ENCODE results near the gene GAS2L2. TPM values are rescaled to one million over a fixed set of nuclear protein-coding genes. Genes with fewer than 3 reads are reported as not detected.

GAS2L2 gene
- total and polyA plus RNA-seq, 2 experiments from 2014 or later = 0.06 TPM; not detected in 1

DNA sequence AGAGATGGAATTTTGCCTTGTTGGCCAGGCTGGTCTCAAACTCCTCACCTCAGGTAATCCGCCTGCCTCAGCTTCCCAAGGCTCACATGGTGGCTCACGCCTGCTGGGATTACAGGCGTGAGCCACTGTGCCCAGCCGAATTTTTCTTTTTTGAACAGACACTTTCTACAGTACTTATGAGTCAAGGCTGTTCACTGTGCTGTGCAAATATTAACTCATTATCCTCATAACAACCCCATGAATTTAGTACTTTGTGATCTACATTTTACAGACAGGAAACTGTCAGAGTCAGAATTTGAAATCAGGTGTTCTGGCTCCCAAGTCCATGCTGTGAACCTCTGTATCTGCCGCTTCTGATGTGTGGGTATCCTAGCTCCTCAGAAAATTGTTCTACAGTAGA, 47.3 kb downstream of the GAS2L2 start:
- Mint-ChIP-seq H3K27me3 (ENCODE audit: insufficient read depth, low read depth, poor library complexity) (no peaks in the 10 kb centered on the region), H3K36me3 (ENCODE audit: low read depth) (peaks cover 18% of the 10 kb centered on the region), H3K9me3 (no peaks in the 10 kb centered on the region), H3K27ac (no peak overlapping the region), H3K4me3 (no peak overlapping the region), H3K4me1 (no peaks in the 10 kb centered on the region)
- Histone ChIP-seq H4K20me1 (replicated peaks; ENCODE audit: insufficient read depth) (peaks cover 16% of the 10 kb centered on the region), H3F3A (replicated peaks; ENCODE audit: low read depth) (no peaks in the 10 kb centered on the region), H2AFZ (no peak overlapping the region), H3K9me2 (ENCODE audit: insufficient read depth) (no peaks in the 10 kb centered on the region), H3K79me2 (replicated peaks; ENCODE audit: insufficient read depth) (no peaks in the 10 kb centered on the region), H3K4me2 (no peak overlapping the region), H3K36me3 (ENCODE audit: insufficient read depth) (peaks cover 10% of the 10 kb centered on the region), H3K27me3 (ENCODE audit: insufficient read depth) (no peaks in the 10 kb centered on the region), H3K4me3 (no peak overlapping the region), H3K4me1 (ENCODE audit: insufficient read depth) (no peaks in the 10 kb centered on the region), H3K27ac (ENCODE audit: low read depth) (no peak overlapping the region)
- TF ChIP-seq EZH2phosphoT487 (IDR thresholded peaks at IDR 0.05; ENCODE audit: unreplicated experiment) (no peak), NANOG (IDR thresholded peaks at IDR 0.05; ENCODE audit: borderline replicate concordance) (no peak), EZH2 (IDR thresholded peaks at IDR 0.05; ENCODE audit: low read depth, unreplicated experiment) (no peak), JUNB (IDR thresholded peaks at IDR 0.05; ENCODE audit: unreplicated experiment) (no peak), ZNF331 (CRISPR knock-in tag; IDR thresholded peaks at IDR 0.05; ENCODE audit: low read depth) (no peak), CREB1 (CRISPR knock-in tag; IDR thresholded peaks at IDR 0.05; ENCODE audit: low read depth) (no peak), ZNF114 (CRISPR knock-in tag; IDR thresholded peaks at IDR 0.05) (no peak), POLR2AphosphoS5 (IDR thresholded peaks at IDR 0.05; ENCODE audit: low read depth) (no peak), STAT1 (IDR thresholded peaks at IDR 0.05; ENCODE audit: unreplicated experiment) (no peak)
- TF ChIP-seq, protein P1, sequence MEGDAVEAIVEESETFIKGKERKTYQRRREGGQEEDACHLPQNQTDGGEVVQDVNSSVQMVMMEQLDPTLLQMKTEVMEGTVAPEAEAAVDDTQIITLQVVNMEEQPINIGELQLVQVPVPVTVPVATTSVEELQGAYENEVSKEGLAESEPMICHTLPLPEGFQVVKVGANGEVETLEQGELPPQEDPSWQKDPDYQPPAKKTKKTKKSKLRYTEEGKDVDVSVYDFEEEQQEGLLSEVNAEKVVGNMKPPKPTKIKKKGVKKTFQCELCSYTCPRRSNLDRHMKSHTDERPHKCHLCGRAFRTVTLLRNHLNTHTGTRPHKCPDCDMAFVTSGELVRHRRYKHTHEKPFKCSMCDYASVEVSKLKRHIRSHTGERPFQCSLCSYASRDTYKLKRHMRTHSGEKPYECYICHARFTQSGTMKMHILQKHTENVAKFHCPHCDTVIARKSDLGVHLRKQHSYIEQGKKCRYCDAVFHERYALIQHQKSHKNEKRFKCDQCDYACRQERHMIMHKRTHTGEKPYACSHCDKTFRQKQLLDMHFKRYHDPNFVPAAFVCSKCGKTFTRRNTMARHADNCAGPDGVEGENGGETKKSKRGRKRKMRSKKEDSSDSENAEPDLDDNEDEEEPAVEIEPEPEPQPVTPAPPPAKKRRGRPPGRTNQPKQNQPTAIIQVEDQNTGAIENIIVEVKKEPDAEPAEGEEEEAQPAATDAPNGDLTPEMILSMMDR (conservative IDR thresholded peaks at IDR 0.05; ENCODE audit: low read depth in 2 of 2) = no peak
- TF ChIP-seq, protein P2, sequence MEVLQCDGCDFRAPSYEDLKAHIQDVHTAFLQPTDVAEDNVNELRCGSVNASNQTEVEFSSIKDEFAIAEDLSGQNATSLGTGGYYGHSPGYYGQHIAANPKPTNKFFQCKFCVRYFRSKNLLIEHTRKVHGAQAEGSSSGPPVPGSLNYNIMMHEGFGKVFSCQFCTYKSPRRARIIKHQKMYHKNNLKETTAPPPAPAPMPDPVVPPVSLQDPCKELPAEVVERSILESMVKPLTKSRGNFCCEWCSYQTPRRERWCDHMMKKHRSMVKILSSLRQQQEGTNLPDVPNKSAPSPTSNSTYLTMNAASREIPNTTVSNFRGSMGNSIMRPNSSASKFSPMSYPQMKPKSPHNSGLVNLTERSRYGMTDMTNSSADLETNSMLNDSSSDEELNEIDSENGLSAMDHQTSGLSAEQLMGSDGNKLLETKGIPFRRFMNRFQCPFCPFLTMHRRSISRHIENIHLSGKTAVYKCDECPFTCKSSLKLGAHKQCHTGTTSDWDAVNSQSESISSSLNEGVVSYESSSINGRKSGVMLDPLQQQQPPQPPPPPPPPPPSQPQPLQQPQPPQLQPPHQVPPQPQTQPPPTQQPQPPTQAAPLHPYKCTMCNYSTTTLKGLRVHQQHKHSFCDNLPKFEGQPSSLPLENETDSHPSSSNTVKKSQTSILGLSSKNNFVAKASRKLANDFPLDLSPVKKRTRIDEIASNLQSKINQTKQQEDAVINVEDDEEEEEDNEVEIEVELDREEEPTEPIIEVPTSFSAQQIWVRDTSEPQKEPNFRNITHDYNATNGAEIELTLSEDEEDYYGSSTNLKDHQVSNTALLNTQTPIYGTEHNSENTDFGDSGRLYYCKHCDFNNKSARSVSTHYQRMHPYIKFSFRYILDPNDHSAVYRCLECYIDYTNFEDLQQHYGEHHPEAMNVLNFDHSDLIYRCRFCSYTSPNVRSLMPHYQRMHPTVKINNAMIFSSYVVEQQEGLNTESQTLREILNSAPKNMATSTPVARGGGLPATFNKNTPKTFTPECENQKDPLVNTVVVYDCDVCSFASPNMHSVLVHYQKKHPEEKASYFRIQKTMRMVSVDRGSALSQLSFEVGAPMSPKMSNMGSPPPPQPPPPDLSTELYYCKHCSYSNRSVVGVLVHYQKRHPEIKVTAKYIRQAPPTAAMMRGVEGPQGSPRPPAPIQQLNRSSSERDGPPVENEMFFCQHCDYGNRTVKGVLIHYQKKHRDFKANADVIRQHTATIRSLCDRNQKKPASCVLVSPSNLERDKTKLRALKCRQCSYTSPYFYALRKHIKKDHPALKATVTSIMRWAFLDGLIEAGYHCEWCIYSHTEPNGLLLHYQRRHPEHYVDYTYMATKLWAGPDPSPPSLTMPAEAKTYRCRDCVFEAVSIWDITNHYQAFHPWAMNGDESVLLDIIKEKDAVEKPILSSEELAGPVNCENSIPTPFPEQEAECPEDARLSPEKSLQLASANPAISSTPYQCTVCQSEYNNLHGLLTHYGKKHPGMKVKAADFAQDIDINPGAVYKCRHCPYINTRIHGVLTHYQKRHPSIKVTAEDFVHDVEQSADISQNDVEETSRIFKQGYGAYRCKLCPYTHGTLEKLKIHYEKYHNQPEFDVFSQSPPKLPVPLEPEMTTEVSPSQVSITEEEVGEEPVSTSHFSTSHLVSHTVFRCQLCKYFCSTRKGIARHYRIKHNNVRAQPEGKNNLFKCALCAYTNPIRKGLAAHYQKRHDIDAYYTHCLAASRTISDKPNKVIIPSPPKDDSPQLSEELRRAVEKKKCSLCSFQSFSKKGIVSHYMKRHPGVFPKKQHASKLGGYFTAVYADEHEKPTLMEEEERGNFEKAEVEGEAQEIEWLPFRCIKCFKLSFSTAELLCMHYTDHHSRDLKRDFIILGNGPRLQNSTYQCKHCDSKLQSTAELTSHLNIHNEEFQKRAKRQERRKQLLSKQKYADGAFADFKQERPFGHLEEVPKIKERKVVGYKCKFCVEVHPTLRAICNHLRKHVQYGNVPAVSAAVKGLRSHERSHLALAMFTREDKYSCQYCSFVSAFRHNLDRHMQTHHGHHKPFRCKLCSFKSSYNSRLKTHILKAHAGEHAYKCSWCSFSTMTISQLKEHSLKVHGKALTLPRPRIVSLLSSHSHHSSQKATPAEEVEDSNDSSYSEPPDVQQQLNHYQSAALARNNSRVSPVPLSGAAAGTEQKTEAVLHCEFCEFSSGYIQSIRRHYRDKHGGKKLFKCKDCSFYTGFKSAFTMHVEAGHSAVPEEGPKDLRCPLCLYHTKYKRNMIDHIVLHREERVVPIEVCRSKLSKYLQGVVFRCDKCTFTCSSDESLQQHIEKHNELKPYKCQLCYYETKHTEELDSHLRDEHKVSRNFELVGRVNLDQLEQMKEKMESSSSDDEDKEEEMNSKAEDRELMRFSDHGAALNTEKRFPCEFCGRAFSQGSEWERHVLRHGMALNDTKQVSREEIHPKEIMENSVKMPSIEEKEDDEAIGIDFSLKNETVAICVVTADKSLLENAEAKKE (CRISPR knock-in tag; IDR thresholded peaks at IDR 0.05) = no peak
- TF ChIP-seq, protein P3, sequence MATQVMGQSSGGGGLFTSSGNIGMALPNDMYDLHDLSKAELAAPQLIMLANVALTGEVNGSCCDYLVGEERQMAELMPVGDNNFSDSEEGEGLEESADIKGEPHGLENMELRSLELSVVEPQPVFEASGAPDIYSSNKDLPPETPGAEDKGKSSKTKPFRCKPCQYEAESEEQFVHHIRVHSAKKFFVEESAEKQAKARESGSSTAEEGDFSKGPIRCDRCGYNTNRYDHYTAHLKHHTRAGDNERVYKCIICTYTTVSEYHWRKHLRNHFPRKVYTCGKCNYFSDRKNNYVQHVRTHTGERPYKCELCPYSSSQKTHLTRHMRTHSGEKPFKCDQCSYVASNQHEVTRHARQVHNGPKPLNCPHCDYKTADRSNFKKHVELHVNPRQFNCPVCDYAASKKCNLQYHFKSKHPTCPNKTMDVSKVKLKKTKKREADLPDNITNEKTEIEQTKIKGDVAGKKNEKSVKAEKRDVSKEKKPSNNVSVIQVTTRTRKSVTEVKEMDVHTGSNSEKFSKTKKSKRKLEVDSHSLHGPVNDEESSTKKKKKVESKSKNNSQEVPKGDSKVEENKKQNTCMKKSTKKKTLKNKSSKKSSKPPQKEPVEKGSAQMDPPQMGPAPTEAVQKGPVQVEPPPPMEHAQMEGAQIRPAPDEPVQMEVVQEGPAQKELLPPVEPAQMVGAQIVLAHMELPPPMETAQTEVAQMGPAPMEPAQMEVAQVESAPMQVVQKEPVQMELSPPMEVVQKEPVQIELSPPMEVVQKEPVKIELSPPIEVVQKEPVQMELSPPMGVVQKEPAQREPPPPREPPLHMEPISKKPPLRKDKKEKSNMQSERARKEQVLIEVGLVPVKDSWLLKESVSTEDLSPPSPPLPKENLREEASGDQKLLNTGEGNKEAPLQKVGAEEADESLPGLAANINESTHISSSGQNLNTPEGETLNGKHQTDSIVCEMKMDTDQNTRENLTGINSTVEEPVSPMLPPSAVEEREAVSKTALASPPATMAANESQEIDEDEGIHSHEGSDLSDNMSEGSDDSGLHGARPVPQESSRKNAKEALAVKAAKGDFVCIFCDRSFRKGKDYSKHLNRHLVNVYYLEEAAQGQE (IDR thresholded peaks at IDR 0.05; ENCODE audit: unreplicated experiment) = no peak
- TF ChIP-seq, protein P4, sequence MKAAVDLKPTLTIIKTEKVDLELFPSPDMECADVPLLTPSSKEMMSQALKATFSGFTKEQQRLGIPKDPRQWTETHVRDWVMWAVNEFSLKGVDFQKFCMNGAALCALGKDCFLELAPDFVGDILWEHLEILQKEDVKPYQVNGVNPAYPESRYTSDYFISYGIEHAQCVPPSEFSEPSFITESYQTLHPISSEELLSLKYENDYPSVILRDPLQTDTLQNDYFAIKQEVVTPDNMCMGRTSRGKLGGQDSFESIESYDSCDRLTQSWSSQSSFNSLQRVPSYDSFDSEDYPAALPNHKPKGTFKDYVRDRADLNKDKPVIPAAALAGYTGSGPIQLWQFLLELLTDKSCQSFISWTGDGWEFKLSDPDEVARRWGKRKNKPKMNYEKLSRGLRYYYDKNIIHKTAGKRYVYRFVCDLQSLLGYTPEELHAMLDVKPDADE (IDR thresholded peaks at IDR 0.05) = no peak
- no peak for ATAC-seq
- no peak for DNase-seq (ENCODE audit: low spot score)

All from GM23338 (cell line).